ENCODE measurements around the gene MED13L. TPM values are rescaled to one million over a fixed set of nuclear protein-coding genes. Genes with fewer than 3 reads are reported as not detected.

Gene MED13L
- total and polyA plus RNA-seq, 4 donors = 7.9 to 94.0 (median 37.7) TPM

GRCh38 chr12:115988625-115989563, 288.6 kb downstream of the MED13L start:
- no peak for TF ChIP-seq SP1 (IDR thresholded peaks at IDR 0.05)
- no peak for TF ChIP-seq FOXA2 (IDR thresholded peaks at IDR 0.05)
- TF ChIP-seq GABPA (IDR thresholded peaks at IDR 0.05 in 1 of 2, conservative IDR thresholded peaks at IDR 0.05 in 1 of 2) = no peak
- no peak for TF ChIP-seq ATF3 (IDR thresholded peaks at IDR 0.05)
- no peak for TF ChIP-seq JUND (IDR thresholded peaks at IDR 0.05)
- no peak for TF ChIP-seq CTCF (IDR thresholded peaks at IDR 0.05; ENCODE audit: low read depth, low read length, missing input control)
- TF ChIP-seq HNF4A (conservative IDR thresholded peaks at IDR 0.05) = no peak
- TF ChIP-seq RXRA (IDR thresholded peaks at IDR 0.05) = no peak
- no peak overlapping the region for H3K27ac ChIP-seq (ENCODE audit: low read depth in 1 of 2, low read length in 2 of 2)

GRCh38 chr12:115988212-115988611, 289.3 kb downstream of the MED13L start:
- no peak overlapping the region for H3K4me3 ChIP-seq (ENCODE audit: low read depth in 1 of 3, low read length in 3 of 3)
- no peak overlapping the region for H3K27ac ChIP-seq (ENCODE audit: low read depth in 1 of 2, low read length in 2 of 2)
- H3K4me1 ChIP-seq (ENCODE audit: control insufficient read depth in 4 of 4, insufficient read depth in 4 of 4, low read length in 3 of 4) = no peaks in the 10 kb centered on the region
- 64% methylated on average over 2 of the region's 2 CpGs for WGBS
- no peak for DNase-seq (ENCODE audit: low spot score)
- no peaks in the 10 kb centered on the region for H3K9me3 ChIP-seq (ENCODE audit: control insufficient read depth in 4 of 4, low read length in 3 of 4)
- no peak overlapping the region for H3K9ac ChIP-seq (ENCODE audit: low read depth in 1 of 2, low read length in 2 of 2)
- TF ChIP-seq CTCF (IDR thresholded peaks at IDR 0.05; ENCODE audit: low read depth, low read length, missing input control) (no peak), RXRA (IDR thresholded peaks at IDR 0.05) (no peak), GABPA (IDR thresholded peaks at IDR 0.05 in 1 of 2, conservative IDR thresholded peaks at IDR 0.05 in 1 of 2) (no peak), FOXA2 (IDR thresholded peaks at IDR 0.05) (no peak), HNF4A (conservative IDR thresholded peaks at IDR 0.05) (no peak), EGR1 (IDR thresholded peaks at IDR 0.05; ENCODE audit: low read depth in 2 of 2) (no peak), SP1 (IDR thresholded peaks at IDR 0.05) (no peak), MAX (IDR thresholded peaks at IDR 0.05) (no peak), REST (IDR thresholded peaks at IDR 0.05) (no peak), YY1 (IDR thresholded peaks at IDR 0.05) (no peak)
- no peaks in the 10 kb centered on the region for H3K27me3 ChIP-seq (ENCODE audit: control insufficient read depth in 4 of 4, insufficient read depth in 4 of 4, low read length in 3 of 4)
- H3K36me3 ChIP-seq (ENCODE audit: control insufficient read depth in 4 of 4, insufficient read depth in 3 of 4, low read depth in 1 of 4, low read length in 3 of 4) = peaks cover 12 to 36% (median 30%) of the 10 kb centered on the region in 4 donors

More at GRCh38 chr12:115988625-115989563, 288.6 kb downstream of the MED13L start:
- Histone ChIP-seq H3K4me3 (ENCODE audit: low read depth in 1 of 3, low read length in 3 of 3) (no peak overlapping the region), H3K4me1 (ENCODE audit: control insufficient read depth in 4 of 4, insufficient read depth in 4 of 4, low read length in 3 of 4) (no peaks in the 10 kb centered on the region), H3K27me3 (ENCODE audit: control insufficient read depth in 4 of 4, insufficient read depth in 4 of 4, low read length in 3 of 4) (no peaks in the 10 kb centered on the region), H3K36me3 (ENCODE audit: control insufficient read depth in 4 of 4, insufficient read depth in 3 of 4, low read depth in 1 of 4, low read length in 3 of 4) (peaks cover 14 to 32% (median 28%) of the 10 kb centered on the region in 4 donors), H3K9me3 (ENCODE audit: control insufficient read depth in 4 of 4, low read length in 3 of 4) (no peaks in the 10 kb centered on the region), H3K9ac (ENCODE audit: low read depth in 1 of 2, low read length in 2 of 2) (no peak overlapping the region)
- DNase-seq (ENCODE audit: low spot score) = no peak
- 92% methylated on average over 8 of the region's 8 CpGs for WGBS
